Neural cell (in vitro differentiated cells): ENCODE results near the gene ARHGAP42. TPM values are rescaled to one million over a fixed set of nuclear protein-coding genes. Genes with fewer than 3 reads are reported as not detected.

Experiments
- H2AFZ ChIP-seq: fragments of 200-600, 300-800 bp; sonication (generic), shearing (Covaris generic); 2 replicates; pipeline ENCODE4 v1.6.0; 2014; ENCODE audit warnings: low read depth, mild to moderate bottlenecking, antibody characterized with exemption, low read length, moderate library complexity
- H3F3A ChIP-seq: fragments of 200-600 bp; shearing (Covaris generic); 2 replicates; pipeline ENCODE4 v1.6.1; 2016; ENCODE audit warnings: mild to moderate bottlenecking, moderate library complexity, mixed read lengths, antibody characterized with exemption, low read length; ENCODE audit not compliant: insufficient read depth, poor library complexity, severe bottlenecking
- H3K27ac ChIP-seq: fragments of 200-600, 300-800 bp; sonication (generic), shearing (Covaris generic); 2 replicates; pipeline ENCODE4 v1.5.1; 2014; ENCODE audit warnings: mild to moderate bottlenecking, low read length, moderate library complexity
- H3K27me3 ChIP-seq: fragments of 300-800, 200-600 bp; sonication (generic), shearing (Covaris generic); 2 replicates; pipeline ENCODE4 v1.6.0; 2014; ENCODE audit warnings: mild to moderate bottlenecking, low read depth, low read length, moderate library complexity; ENCODE audit not compliant: insufficient read depth
- H3K36me3 ChIP-seq: fragments of 300-800, 200-600 bp; sonication (generic), shearing (Covaris generic); 2 replicates; pipeline ENCODE4 v1.5.1; 2014; ENCODE audit warnings: mild to moderate bottlenecking, antibody characterized with exemption, low read length, moderate library complexity; ENCODE audit not compliant: insufficient read depth
- H3K4me2 ChIP-seq: fragments of 300-800, 200-600 bp; sonication (generic), shearing (Covaris generic); 2 replicates; pipeline ENCODE4 v1.6.0; 2014; ENCODE audit warnings: mild to moderate bottlenecking, low read length
- H3K4me3 ChIP-seq: fragments of 300-800, 200-600 bp; sonication (generic), shearing (Covaris generic); 2 replicates; pipeline ENCODE4 v1.5.1; 2014; ENCODE audit warnings: mild to moderate bottlenecking, low read length, moderate library complexity
- H3K79me2 ChIP-seq: fragments of 200-600 bp; shearing (Covaris generic); replicated peaks from 2 replicates; pipeline ENCODE4 v1.6.0; 2014; ENCODE audit warnings: mild to moderate bottlenecking, low read length, moderate library complexity; ENCODE audit not compliant: insufficient read depth
- H3K9ac ChIP-seq: fragments of 300-800, 200-600 bp; sonication (generic), shearing (Covaris generic); 2 replicates; pipeline ENCODE4 v1.6.1; 2016; ENCODE audit warnings: mild to moderate bottlenecking, low read length, mixed read lengths
- H3K9me2 ChIP-seq: fragments of 200-600 bp; shearing (Covaris generic); 2 replicates; pipeline ENCODE4 v1.6.1; 2016; ENCODE audit warnings: mild to moderate bottlenecking, low read length, mixed read lengths; ENCODE audit not compliant: insufficient read depth
- H3K9me3 ChIP-seq: fragments of 200-600, 300-800 bp; sonication (generic), shearing (Covaris generic); 2 replicates; pipeline ENCODE4 v1.6.1; 2016; ENCODE audit warnings: mild to moderate bottlenecking, mixed run types, low read length, moderate library complexity, mixed read lengths
- H4K20me1 ChIP-seq: fragments of 200-600 bp; shearing (Covaris generic); 2 replicates; pipeline ENCODE4 v1.6.1; 2016; ENCODE audit warnings: mild to moderate bottlenecking, mixed run types; ENCODE audit not compliant: insufficient read depth
- CTCF ChIP-seq: fragments of 450-650 bp; IDR thresholded peaks from 2 replicates; pipeline ENCODE4 v1.5.1; 2014; ENCODE audit warnings: antibody characterized with exemption, mild to moderate bottlenecking, moderate library complexity; ENCODE audit not compliant: poor library complexity, severe bottlenecking
- EP300 ChIP-seq: fragments of 450-650 bp; conservative IDR thresholded peaks from 2 replicates; pipeline ENCODE4 v1.6.1; 2014; ENCODE audit warnings: antibody characterized with exemption, mild to moderate bottlenecking, moderate library complexity; ENCODE audit not compliant: poor library complexity, severe bottlenecking
- EZH2 ChIP-seq: fragments of 200-600, 300-800 bp; shearing (Covaris generic), sonication (generic); IDR thresholded peaks from 2 replicates; pipeline ENCODE4 v1.6.1; 2014; ENCODE audit warnings: antibody characterized with exemption, low read length, borderline replicate concordance, mild to moderate bottlenecking; ENCODE audit not compliant: insufficient read depth, poor library complexity, severe bottlenecking
- MXI1 ChIP-seq: fragments of 450-650 bp; conservative IDR thresholded peaks from 2 replicates; pipeline ENCODE4 v1.6.1; 2014; ENCODE audit warnings: antibody characterized with exemption, mild to moderate bottlenecking; ENCODE audit not compliant: poor library complexity, severe bottlenecking
- POLR2AphosphoS5 ChIP-seq: IDR thresholded peaks from 2 replicates; pipeline ENCODE4 v1.6.1; 2012
- RAD21 ChIP-seq: fragments of 450-650 bp; conservative IDR thresholded peaks from 2 replicates; pipeline ENCODE4 v1.6.1; 2014; ENCODE audit warnings: antibody characterized with exemption, mild to moderate bottlenecking, moderate library complexity
- SMC3 ChIP-seq: fragments of 450-650 bp; conservative IDR thresholded peaks from 2 replicates; pipeline ENCODE4 v1.6.1; 2014; ENCODE audit warnings: antibody characterized with exemption, mild to moderate bottlenecking, moderate library complexity; ENCODE audit not compliant: poor library complexity
- TAF1 ChIP-seq: IDR thresholded peaks from 2 replicates; pipeline ENCODE4 v1.6.1; 2012; ENCODE audit warnings: low read depth
- polyA plus RNA-seq: library from polyadenylated mRNA; depleted of rRNA; stranded (reverse); fragments of >200 nt; gene quantifications from 2 replicates; pipeline ENCODE4 v1.2.3, GENCODE V29; 2014
- TF ChIP-seq, protein P1 (sequence below): IDR thresholded peaks from 2 replicates; pipeline ENCODE4 v1.6.1; 2012; ENCODE audit warnings: borderline replicate concordance

Gene ARHGAP42
- polyA plus RNA-seq, 1 donor from 2014 or later, result 0.64 TPM

GRCh38 chr11:100888836-100889235 lies 201.7 kb downstream of the ARHGAP42 start:
- H3K27ac ChIP-seq, result no peak overlapping the region
- H3K4me3 ChIP-seq, result no peak overlapping the region
- no peaks in the 10 kb centered on the region for H3K27me3 ChIP-seq
- H3K36me3 ChIP-seq, result no peaks in the 10 kb centered on the region
- H3K9me3 ChIP-seq, result no peaks in the 10 kb centered on the region
- no peak overlapping the region for H3K4me2 ChIP-seq
- H2AFZ ChIP-seq, result no peak overlapping the region
- H3F3A ChIP-seq, result no peaks in the 10 kb centered on the region
- no peaks in the 10 kb centered on the region for H3K9me2 ChIP-seq
- TF ChIP-seq TAF1, result no peak
- no peak for TF ChIP-seq SMC3
- TF ChIP-seq MXI1, result no peak
- TF ChIP-seq CTCF, result no peak
- no peak for TF ChIP-seq EZH2
- no peak for TF ChIP-seq POLR2AphosphoS5
- TF ChIP-seq RAD21, result no peak
- TF ChIP-seq, protein P1, sequence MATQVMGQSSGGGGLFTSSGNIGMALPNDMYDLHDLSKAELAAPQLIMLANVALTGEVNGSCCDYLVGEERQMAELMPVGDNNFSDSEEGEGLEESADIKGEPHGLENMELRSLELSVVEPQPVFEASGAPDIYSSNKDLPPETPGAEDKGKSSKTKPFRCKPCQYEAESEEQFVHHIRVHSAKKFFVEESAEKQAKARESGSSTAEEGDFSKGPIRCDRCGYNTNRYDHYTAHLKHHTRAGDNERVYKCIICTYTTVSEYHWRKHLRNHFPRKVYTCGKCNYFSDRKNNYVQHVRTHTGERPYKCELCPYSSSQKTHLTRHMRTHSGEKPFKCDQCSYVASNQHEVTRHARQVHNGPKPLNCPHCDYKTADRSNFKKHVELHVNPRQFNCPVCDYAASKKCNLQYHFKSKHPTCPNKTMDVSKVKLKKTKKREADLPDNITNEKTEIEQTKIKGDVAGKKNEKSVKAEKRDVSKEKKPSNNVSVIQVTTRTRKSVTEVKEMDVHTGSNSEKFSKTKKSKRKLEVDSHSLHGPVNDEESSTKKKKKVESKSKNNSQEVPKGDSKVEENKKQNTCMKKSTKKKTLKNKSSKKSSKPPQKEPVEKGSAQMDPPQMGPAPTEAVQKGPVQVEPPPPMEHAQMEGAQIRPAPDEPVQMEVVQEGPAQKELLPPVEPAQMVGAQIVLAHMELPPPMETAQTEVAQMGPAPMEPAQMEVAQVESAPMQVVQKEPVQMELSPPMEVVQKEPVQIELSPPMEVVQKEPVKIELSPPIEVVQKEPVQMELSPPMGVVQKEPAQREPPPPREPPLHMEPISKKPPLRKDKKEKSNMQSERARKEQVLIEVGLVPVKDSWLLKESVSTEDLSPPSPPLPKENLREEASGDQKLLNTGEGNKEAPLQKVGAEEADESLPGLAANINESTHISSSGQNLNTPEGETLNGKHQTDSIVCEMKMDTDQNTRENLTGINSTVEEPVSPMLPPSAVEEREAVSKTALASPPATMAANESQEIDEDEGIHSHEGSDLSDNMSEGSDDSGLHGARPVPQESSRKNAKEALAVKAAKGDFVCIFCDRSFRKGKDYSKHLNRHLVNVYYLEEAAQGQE, result no peak
- TF ChIP-seq EP300, result no peak
- H4K20me1 ChIP-seq, result no peaks in the 10 kb centered on the region
- no peaks in the 10 kb centered on the region for H3K79me2 ChIP-seq
- no peak overlapping the region for H3K9ac ChIP-seq

DNA sequence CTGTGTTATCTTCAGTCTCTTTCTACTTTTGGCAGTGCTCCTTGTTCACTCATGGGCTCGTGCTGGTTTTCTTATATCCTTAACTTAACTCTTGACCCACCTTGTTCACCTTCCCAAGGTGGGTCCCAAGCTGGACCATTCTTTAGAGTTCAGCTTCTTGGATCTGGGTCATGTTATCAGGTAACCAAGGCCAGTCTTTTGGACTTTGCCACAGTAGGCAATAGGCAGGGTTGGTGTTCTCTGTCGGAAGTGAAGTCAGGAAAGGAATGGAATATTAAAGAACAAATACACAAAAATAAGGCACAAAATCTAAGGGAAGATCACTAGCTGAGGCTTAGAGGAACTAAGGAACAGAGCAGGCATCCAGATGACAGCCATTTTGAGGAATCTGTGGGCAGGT lies 202.7 kb downstream of the ARHGAP42 start:
- Histone ChIP-seq H3K4me3 (no peak overlapping the region), H3K27ac (no peak overlapping the region), H3K4me2 (no peak overlapping the region), H3K27me3 (no peaks in the 10 kb centered on the region), H4K20me1 (no peaks in the 10 kb centered on the region), H3F3A (no peaks in the 10 kb centered on the region), H3K79me2 (no peaks in the 10 kb centered on the region), H3K9me3 (no peaks in the 10 kb centered on the region), H2AFZ (no peak overlapping the region), H3K36me3 (no peaks in the 10 kb centered on the region), H3K9ac (no peak overlapping the region), H3K9me2 (no peaks in the 10 kb centered on the region)
- TF ChIP-seq CTCF, result no peak
